Dedifferentiated amniotic fluid mesenchymal stem cell (primary cell): ENCODE measurements around the gene SLC35E4.
"Not testable (repeated sequence)": the region's sequence is repeated elsewhere in the genome, so short reads cannot be mapped to it uniquely, and the experiment has no call there.

Source experiments
- DNase-seq: peaks from one replicate; pipeline ENCODE4 v3.0.0-alpha.2; 2016; ENCODE audit errors: extremely low spot score

The SLC35E4 gene, protein sequence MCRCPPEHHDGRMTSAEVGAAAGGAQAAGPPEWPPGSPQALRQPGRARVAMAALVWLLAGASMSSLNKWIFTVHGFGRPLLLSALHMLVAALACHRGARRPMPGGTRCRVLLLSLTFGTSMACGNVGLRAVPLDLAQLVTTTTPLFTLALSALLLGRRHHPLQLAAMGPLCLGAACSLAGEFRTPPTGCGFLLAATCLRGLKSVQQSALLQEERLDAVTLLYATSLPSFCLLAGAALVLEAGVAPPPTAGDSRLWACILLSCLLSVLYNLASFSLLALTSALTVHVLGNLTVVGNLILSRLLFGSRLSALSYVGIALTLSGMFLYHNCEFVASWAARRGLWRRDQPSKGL

GRCh38 chr22:30635273-30636225 is at the start of gene SLC35E4:
Gene SLC35E4 (plus strand): TSS chr22:30635781. CDS start chr22:30636451, 670 bp downstream.
- peak; percentile 75 for DNase-seq

GRCh38 chr22:30586414-30586813 is 49.2 kb upstream of the SLC35E4 start:
- DNase-seq = no peak

- DNase-seq = peak; percentile 23
Observed at GRCh38 chr22:30591191-30591587, 44.4 kb upstream of the SLC35E4 start.

GRCh38 chr22:30591588-30592359 is 43.8 kb upstream of the SLC35E4 start, which contains the start of gene PES1:
Gene PES1 (minus strand): TSS chr22:30591910. CDS start chr22:30591833, 77 bp downstream.
- DNase-seq = peak; percentile 98

DNA sequence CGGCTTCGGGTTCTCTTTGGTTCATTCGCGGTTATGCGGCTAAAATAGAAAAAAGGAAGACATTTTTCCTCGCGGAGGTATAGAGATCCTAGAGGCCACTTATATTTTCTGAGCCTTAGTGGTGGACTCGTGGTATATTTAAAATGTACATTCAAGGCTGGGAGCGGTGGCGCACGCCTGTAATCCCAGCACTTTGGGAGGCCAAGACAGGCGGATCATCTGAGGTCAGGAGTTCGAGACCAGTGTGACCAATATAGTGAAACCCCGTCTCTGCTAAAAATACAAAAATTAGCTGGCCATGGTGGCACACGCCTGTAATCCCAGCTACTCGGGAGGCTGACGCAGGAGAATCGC is 43.2 kb upstream of the SLC35E4 start:
- DNase-seq = not testable (repeated sequence)

DNA sequence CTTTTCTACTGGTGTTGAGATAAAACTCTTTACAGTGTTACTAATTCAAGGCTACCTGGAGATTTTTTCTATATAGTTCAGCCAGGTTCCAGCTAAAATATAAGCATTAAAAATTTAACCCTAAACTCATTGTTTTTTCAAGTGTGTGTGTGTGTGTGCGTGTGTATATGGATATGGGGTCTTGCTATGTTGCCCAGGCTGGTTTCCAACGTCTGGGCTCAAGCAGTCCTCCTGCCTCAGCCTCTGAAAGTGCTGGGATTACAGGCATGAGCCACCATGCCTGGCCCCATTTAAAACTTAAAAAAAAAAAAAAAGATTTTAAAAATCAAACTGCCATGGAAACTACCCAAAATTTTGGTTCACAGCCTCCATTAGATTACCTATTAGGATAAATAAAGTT is 39.4 kb upstream of the SLC35E4 start:
- no peak for DNase-seq

- no peak for DNase-seq
Observed at GRCh38 chr22:30596886-30597285, 38.7 kb upstream of the SLC35E4 start.

DNA sequence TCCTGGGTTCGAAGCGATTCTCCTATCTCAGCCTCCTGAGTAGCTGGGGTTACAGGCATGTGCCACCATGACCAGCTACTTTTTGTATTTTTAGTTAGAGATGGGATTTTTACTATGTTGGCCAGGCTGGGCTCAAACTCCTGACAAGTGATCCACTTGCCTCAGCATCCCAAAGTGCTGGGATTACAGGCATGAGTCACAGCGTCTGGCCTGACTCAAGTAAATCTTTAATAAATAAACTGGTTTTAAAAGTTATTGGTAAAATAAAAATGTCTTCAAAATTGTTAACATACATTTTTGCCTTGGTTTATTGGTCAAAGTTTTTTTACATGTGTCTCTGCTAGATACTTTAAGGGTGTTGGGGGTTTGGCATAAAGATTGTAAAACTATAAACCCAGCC is 36.6 kb upstream of the SLC35E4 start:
- DNase-seq = no peak

DNA sequence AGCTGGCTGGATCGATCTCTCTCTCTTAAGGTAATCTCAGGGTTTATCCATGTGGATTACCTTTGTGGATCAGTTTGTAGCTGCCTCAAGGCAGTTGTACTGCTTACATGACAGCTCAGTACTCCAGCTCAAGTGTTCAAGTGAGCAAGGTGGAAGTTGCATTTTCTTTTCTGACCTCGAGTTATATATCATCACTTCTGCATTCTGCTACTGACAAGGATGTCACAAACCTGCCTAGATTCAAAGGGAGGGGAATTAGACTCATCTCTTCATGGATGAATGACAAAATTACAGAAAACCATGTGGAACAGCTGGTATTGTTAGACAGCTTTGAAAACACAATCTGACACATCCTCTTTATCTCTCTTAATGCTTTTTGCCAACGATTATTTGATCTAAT is 34.7 kb upstream of the SLC35E4 start:
- no peak for DNase-seq

- no peak for DNase-seq
Observed at GRCh38 chr22:30601464-30601863, 34.1 kb upstream of the SLC35E4 start.

DNA sequence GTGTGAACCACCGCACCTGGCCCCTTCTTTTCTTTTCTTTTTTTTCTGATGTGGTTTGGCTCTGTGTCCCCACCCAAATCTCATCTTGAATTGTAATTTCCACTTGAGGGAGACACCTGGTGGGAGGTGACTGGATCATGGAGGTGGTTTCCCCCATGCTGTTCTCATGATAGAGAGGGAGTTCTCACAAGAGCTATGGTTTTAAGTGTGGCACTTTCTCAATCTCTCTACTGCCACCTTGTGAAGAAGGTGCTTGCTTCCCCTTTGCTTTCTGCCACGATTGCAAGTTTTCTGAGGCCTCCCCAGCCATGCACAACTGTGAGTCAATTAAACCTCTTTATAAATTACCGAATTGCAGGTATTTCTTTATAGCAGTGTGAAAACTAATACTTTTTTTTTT is 33.5 kb upstream of the SLC35E4 start:
- no peak for DNase-seq

DNA sequence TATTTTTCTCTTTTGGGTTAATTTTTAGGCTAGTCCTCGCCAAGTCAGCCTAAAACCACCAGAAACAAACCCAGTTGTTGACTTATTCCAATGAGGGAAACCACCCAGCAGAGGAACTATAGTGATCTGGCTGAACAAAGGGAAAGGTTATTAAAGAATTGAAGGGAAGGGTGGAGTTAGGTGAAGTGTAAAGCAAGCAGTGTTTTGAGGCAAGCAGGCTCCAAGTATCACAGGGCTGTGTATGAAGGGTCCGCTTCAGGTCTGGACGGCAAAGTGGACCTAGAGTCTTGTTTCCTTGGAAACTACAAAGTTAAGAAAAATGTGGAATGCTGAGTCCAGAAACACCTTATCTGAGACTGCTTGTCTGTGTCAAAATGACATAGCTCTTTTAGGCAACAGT is 31.8 kb upstream of the SLC35E4 start:
- no peak for DNase-seq

- DNase-seq = no peak
Observed at GRCh38 chr22:30604723-30605122, 30.9 kb upstream of the SLC35E4 start.

DNA sequence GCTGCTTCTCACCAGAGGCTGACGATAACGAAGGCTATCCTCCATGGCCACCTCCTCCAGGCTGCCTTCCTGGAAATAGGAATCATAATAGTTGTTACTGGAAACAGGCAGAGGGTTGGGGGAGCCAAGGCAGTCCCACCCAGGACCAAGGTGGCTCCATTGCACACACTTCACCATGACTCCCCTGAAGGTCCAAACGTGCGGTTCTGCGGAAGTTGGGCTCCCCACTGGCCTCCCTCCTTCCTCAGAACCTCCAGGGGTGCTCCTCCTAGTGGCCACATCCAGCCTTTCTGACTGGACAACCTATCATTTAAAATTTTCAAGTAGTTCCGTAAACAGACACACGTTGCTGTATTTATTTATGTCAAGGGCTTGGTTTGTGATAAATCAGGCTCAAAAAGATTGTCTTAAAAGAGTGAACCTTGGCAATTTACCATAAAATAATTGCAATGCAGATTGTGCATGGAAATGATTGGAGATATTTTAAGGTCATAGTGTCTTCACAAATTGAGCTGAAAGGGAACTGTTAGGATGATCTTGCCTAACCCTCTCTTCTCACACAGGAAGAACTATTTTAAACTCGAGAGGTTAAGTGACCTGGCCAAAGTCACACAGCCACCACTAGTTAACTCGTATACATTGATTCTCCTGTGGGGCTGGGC is 30.0 kb upstream of the SLC35E4 start:
- no peak for DNase-seq

- peak; percentile 49 for DNase-seq
Observed at GRCh38 chr22:30606455-30607299, 28.9 kb upstream of the SLC35E4 start, which contains the start of gene TCN2. Gene TCN2 (plus strand): TSS chr22:30607174. CDS start chr22:30607332, 158 bp downstream.

GRCh38 chr22:30607300-30607930 is 28.2 kb upstream of the SLC35E4 start:
- DNase-seq = no peak

DNA sequence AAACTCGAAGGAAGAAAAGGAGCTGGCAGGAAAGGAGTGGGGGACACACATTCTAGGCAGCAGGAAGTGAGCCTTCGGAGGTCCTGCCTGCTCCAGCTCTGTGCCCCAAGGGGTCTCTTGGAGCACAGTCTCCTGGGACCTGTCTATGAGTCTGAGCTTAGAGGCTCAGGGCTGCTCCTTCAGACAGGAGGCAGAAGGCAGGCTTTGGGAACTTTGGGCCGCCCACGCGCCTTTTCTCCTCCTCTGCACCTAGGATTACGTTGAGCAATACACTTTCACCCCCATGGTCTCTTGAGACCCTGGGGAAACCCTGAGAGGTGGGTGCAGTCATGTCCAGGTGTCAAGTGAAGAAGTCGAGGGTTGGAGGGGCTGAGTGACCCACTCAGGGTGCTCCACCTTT is 27.6 kb upstream of the SLC35E4 start:
- DNase-seq = no peak

DNA sequence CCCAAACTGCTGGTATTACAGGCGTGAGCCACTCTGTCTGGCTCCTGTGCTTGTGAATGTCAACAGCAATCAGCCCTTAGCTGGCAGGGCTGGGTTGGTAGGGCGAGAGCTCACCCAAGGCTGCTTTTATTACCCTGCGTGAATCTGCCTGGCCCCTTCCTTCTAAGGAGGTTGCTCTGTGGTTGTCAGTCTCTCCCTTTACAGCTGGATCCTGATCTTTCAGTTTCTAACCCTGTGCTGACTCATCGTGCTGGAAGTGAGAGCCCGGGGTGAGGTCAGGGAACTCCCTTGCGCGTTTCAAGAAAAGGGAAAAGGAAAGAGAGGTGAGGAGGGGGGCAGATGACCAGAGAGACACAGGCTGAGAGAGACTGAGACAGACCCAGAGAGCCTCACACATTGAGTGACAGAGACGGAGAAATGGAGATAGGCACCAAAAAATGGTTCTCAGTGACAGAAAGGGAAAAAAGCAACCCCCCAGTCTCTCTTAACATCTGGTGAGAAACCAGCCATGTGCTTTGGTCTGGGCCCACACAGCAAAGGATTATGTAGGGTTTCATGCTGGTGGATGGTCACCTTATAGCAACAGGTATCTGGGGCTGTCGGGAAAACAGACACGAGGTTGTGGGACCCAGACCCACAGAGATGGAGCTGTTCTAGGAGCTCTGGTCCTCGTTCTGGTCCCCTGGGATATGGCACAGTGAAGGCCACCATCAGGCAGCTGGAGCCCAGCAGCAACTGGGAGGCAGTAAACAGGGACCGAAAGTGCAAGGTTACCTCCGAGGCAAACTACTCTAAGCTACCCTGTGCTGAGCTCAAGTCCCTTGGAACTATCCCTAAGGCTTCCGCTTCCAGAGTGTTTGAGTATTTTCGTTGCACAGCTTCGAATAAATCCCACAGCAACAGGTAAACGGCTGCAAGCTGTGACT is 26.1 kb upstream of the SLC35E4 start:
- peak; percentile 71 for DNase-seq

- DNase-seq = no peak
Observed at GRCh38 chr22:30610299-30610698, 25.3 kb upstream of the SLC35E4 start.
